LHCN-M2 (cell line): Measurements from ENCODE around the gene OR6P1. TPM values are rescaled to one million over a fixed set of nuclear protein-coding genes. Genes with fewer than 3 reads are reported as not detected.

Source experiments
- DNase-seq: peaks from one replicate; pipeline ENCODE4 v3.0.0-alpha.2; 2012; ENCODE audit warnings: low read depth
- polyA plus RNA-seq: library from polyadenylated mRNA; unstranded; fragments of >200 nt; gene quantifications from one replicate; pipeline ENCODE4 v1.2.1, GENCODE V29; 2012; ENCODE audit warnings: missing spikeins
- total RNA-seq: library from RNA; depleted of rRNA; stranded (reverse); fragments of >200 nt; gene quantifications from 2 replicates; pipeline ENCODE4 v1.2.3, GENCODE V29; 2014; rRNA removed

Gene OR6P1, protein sequence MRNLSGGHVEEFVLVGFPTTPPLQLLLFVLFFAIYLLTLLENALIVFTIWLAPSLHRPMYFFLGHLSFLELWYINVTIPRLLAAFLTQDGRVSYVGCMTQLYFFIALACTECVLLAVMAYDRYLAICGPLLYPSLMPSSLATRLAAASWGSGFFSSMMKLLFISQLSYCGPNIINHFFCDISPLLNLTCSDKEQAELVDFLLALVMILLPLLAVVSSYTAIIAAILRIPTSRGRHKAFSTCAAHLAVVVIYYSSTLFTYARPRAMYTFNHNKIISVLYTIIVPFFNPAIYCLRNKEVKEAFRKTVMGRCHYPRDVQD
- not detected in 2 replicates for total RNA-seq
- polyA plus RNA-seq: not detected

- no peak for DNase-seq
Measured at GRCh38 chr1:158570480-158570879, at the start of gene OR6P1. Gene OR6P1, minus strand, starts transcription at chr1:158570580. Its CDS starts 6,976 bp downstream, at chr1:158563604.

DNA sequence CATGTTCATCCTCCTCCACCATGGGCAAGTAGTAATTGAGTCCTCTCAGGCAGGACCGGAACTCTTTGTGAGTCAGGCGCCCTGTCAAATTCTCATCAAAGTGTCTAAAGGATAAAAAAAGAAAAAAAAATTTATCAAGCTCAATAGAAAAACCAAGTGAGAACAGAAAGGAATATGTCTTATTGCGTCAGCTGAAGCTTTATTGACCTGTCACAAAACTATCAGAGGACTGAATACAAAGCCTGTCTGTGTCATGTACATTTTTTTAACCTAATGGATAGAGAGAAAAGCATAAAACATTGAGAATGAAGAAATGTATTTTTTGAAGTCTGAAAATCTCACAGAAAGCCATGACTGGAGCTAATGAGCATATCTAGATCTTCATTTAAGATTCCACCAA is 43.4 kb upstream of the OR6P1 start:
- DNase-seq: no peak

DNA sequence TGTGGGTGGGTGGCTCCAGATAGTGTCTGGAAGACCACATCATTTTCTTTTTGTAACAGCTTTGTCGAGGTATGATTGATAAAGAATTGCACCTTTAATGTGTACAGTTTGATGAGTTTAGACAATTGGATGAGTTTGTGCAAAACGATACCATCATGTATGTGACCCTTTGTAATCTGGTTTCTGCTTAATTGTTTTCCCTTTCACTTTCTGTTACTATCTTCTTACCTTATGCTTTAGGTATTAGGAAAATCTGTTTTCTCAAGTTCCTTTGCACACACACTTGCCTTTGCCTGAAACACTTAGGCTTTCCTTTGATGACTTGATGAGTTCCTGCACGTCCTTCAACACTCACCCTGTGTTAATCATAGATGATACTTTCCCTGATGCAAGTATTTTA is 41.5 kb upstream of the OR6P1 start:
- DNase-seq: no peak

DNA sequence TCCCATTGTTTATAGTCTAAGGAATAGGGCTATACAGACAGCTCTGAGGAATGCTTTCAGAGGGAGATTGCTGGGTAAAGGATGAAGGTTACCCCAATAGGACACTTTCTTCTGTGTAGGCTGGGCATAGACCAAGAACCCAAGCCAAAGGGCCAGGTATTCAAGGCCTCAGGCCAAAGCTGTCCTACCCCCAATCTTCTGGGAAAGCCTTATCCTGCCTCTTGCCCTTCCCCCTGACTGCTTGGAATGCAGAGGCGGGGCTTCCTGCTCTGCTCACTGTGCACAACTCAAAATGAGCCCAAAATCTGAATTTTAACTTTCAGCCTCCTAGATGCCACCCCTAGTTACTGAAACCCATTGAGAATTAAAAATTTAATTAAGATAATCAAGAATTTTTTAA is 36.9 kb upstream of the OR6P1 start:
- DNase-seq: no peak

- DNase-seq: no peak
Measured at GRCh38 chr1:158604968-158605367, 34.6 kb upstream of the OR6P1 start, which contains the start of gene OR10Z1. Gene OR10Z1, plus strand, starts transcription at chr1:158605268. Its CDS starts 1,171 bp downstream, at chr1:158606439.

GRCh38 chr1:158600735-158601134 is 30.4 kb upstream of the OR6P1 start:
- DNase-seq: no peak

- DNase-seq: no peak
Measured at GRCh38 chr1:158586942-158587341, 16.6 kb upstream of the OR6P1 start.

DNA sequence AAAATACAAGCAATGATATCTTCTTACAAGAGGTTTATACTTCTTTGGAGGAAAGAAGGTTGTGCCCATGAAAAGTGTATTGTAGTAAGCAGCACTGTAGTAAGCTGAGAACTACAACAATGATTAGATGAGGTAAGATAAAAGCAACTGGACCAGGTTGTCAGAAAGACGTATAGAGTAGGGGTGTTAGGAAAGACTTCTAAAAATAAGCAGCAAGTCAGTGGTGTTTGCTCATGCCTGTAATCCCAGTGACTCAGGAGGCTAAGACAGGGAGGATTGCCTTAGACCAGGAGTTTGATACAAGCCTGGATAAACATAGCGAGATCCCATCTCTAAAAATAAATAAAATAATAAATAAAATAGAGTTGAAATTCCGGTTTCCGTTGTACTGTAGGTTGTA is 13.6 kb upstream of the OR6P1 start:
- DNase-seq: no peak

- DNase-seq: no peak
Measured at GRCh38 chr1:158579733-158580132, 9.4 kb upstream of the OR6P1 start, which contains the start of gene OR10X1. Gene OR10X1, minus strand, starts transcription at chr1:158579899. Its CDS starts 0 bp downstream, at chr1:158579899.

DNA sequence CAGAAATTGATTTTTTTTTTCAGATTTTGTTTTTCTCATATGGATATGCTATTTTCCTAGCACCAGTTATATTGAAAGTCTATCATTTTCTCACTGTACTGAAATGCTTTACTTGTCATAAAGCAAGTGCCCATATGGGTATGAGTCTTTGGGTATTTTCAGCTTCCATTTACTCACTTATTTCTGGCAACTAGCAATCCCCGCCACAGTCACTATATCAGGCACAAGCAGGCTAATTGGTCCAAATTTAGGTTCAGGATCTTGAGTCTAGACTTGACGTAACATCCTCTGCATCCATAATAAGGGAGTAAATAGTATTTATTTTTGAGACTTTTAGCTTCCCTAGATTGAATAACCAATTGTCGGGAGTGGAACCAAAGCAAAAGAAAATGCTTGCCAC is 7.2 kb upstream of the OR6P1 start:
- no peak for DNase-seq

GRCh38 chr1:158572226-158572625 is 1.8 kb upstream of the OR6P1 start:
- DNase-seq: no peak

DNA sequence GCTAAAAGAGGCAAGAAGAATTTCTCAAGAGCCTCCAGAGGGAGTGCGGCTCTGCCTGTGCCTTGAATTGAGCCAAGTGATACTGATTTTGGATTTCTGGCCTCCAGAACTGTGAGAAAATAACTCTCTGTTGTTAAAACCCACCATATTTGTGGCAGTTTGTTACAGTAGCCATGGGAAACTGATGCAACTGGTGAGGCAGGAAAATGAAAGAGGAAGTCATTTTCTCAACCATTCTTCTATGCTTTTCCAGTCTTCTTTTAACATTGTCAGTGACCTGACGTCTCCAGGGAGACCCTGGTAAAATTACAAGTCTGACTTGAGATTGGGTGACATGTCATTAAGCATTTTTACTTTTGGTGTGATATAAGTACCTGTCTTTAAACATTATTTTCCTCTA is 5.8 kb downstream of the OR6P1 start:
- no peak for DNase-seq

DNA sequence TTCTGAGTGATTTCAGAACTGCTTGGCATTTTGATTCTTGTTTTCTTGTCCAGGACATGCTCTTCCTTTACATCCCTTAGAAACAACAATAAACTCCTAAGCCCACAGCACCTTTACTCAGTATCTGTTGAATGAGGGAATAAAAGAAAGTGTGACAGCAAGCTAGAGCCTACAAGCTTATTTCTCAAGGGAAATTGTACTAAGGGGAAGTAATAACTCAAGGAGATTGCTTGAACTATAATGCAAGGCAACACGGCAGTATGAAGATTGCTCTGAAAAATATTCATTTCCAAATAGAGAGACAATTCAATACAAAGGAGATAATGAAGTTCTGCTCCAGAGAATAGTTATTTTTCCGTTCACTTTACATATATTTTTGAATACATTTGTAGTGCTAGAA is 6.5 kb downstream of the OR6P1 start:
- no peak for DNase-seq

- no peak for DNase-seq
Measured at GRCh38 chr1:158559696-158560095, 10.7 kb downstream of the OR6P1 start.

GRCh38 chr1:158554352-158554751 is 16.0 kb downstream of the OR6P1 start, which contains the start of gene OR6Y1:
Gene OR6Y1, minus strand, starts transcription at chr1:158554405. Its CDS starts 6,300 bp downstream, at chr1:158548105.
- no peak for DNase-seq

DNA sequence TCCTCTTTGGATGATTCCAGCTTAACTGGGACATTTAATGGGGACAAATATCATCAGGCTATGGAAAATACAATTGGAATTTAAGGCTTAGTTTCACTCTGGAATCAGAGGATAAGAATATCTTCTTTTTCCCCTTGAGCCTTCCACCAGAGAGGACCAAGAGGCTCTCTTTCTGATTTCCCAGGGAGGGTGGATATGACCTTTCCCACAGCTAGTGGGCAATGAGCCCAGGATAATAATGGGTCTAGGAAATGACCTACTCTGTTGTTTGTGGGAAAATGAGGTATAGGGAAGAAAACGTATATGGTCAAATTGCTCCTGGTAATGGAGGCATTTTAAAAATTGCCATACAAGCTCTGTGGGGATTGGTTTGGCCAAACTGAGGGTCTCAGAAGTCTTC is 18.1 kb downstream of the OR6P1 start:
- no peak for DNase-seq

- no peak for DNase-seq
Measured at GRCh38 chr1:158547533-158547932, 22.8 kb downstream of the OR6P1 start.

DNA sequence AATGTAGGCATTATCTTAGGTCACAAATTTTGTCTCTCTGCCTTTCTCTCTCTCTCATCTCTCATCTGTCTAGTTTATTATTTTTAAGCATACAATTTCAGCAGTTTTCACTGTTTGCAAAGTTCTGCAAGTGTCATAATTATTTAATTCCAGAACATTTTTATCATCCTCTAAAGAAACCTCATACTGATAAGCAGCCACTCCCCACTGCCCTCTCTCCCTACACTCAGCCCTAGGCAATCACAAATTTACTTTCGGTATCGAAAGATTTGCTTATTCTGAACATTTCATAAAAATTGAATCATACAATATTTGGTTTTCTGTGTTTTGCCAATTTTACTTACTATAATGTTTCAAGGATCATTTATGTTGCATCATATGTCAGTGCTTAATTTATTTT is 32.8 kb downstream of the OR6P1 start:
- DNase-seq: no peak

GRCh38 chr1:158534496-158534895 is 35.9 kb downstream of the OR6P1 start:
- no peak for DNase-seq

DNA sequence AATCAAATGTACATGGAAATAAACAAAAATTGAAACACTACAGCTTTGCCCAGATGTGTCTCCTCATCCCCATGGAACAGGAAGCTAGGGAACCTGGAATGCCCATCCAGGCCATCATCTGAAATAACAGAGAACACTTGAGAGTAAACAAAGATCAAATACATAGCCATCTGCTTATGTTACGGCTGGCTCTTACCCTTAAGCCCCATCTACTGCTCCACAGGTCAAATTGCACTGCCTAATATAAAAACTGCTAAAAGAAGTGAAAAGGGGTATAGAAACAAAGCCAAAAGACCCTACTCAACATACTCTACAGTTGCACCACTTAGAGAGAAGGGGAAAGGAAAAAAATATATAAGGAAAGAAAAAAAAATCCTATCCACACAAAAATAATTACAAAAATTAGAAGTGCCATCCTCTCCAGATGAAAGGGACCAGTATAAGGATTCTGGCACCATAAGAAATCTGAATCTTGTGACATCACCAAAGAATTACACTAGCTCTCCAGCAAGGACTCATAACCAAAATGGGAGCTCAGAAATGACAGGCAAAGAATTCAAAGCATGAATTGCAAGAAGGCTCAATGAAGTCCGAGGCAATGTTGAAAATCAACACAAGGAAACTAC is 43.1 kb downstream of the OR6P1 start:
- peak; percentile 12 for DNase-seq

- DNase-seq: no peak
Measured at GRCh38 chr1:158521666-158522058, 48.7 kb downstream of the OR6P1 start.

DNA sequence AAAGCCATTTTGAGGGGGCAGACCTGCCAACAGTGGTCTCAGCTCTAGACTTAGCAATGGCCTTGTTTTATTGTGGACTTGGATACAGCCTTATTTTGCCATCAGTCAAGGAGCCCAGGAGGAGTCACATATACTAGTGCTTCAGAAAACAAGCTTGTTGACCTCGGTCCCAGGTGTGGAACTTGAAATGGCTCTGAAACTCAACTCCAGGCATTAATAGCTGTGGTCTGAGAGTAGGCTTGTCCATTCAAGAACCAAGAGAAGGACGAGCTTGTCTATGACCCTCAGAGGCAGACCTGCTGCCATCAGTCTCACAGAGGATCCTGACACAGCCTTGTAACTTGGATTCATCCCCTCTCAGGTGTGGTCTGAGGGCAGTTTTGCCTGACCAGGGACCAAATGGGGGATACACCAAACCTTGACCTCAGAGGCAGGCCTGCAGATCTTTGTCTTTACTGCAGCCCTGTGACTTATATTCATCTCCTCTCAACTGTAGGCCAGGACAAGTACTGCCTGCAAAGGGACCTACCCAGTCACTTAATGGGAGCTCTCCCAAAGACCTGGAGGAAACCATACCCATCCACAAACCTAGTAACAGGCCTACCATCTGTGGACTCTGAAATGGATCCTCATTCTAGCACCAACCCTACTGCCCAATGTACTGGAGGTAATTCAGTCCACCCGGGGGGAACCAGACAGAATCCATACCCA is 49.3 kb downstream of the OR6P1 start:
- DNase-seq: no peak
